GM18870 (cell line): Measurements from ENCODE around the gene LRP1.

Experiments used
- ATAC-seq: cut with Tn5 transposase; IDR thresholded peaks from one replicate; pipeline ENCODE4 v1.9.1; 2021; ENCODE audit warnings: moderate library complexity; ENCODE audit not compliant: unreplicated experiment

LRP1 gene

GRCh38 chr12:57093415-57094207, 34.7 kb upstream of the LRP1 start:
- ATAC-seq: no peak

- ATAC-seq: no peak
Observed at GRCh38 chr12:57094208-57095160, 33.8 kb upstream of the LRP1 start.

GRCh38 chr12:57095440-57095839, 32.8 kb upstream of the LRP1 start:
- no peak for ATAC-seq

GRCh38 chr12:57096099-57096572, 32.1 kb upstream of the LRP1 start:
- no peak for ATAC-seq

GRCh38 chr12:57096748-57097553, 31.3 kb upstream of the LRP1 start:
- ATAC-seq: no peak

GRCh38 chr12:57097554-57097835, 30.8 kb upstream of the LRP1 start:
- ATAC-seq: no peak

GRCh38 chr12:57098546-57098945, 29.7 kb upstream of the LRP1 start:
- ATAC-seq: no peak

- no peak for ATAC-seq
Observed at GRCh38 chr12:57099047-57099714, 29.1 kb upstream of the LRP1 start.

- no peak for ATAC-seq
Observed at GRCh38 chr12:57099766-57100165, 28.5 kb upstream of the LRP1 start.

- ATAC-seq: no peak
Observed at GRCh38 chr12:57101892-57102695, 26.2 kb upstream of the LRP1 start.

GRCh38 chr12:57103856-57104255, 24.4 kb upstream of the LRP1 start:
- no peak for ATAC-seq

- ATAC-seq: no peak
Observed at GRCh38 chr12:57104292-57104910, 23.9 kb upstream of the LRP1 start.

GRCh38 chr12:57105011-57105753, 23.1 kb upstream of the LRP1 start:
- no peak for ATAC-seq

- no peak for ATAC-seq
Observed at GRCh38 chr12:57106021-57106708, 22.1 kb upstream of the LRP1 start.

GRCh38 chr12:57107456-57108155, 20.7 kb upstream of the LRP1 start:
- no peak for ATAC-seq

GRCh38 chr12:57109207-57110103, 18.8 kb upstream of the LRP1 start:
- ATAC-seq: no peak
